HG03064 (cell line): Measurements from ENCODE around the gene DAPK1.

Source experiments
- ATAC-seq: cut with Tn5 transposase; IDR thresholded peaks from one replicate; pipeline ENCODE4 v1.9.1; 2021; ENCODE audit warnings: low read depth; ENCODE audit not compliant: unreplicated experiment

DAPK1 gene

DNA sequence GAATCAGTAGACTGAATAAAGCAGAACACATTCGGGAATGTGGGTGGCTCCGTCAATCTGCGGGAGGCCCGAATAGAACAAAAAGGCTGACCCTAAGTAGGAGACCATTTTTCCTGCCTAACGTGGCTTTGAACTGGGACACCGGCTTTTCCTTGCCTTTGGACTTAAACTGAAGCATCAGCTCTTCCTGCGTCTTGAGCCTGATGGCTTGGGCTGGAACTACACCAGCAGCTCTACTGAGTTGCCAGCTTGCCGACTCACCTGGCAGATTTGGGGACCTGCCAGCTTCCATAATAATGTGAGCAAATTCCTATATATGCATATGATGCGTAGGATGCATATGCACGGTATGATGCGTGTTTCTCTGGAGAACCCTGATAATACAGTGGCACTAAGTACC lies 111.3 kb downstream of the DAPK1 start:
- no peak for ATAC-seq

DNA sequence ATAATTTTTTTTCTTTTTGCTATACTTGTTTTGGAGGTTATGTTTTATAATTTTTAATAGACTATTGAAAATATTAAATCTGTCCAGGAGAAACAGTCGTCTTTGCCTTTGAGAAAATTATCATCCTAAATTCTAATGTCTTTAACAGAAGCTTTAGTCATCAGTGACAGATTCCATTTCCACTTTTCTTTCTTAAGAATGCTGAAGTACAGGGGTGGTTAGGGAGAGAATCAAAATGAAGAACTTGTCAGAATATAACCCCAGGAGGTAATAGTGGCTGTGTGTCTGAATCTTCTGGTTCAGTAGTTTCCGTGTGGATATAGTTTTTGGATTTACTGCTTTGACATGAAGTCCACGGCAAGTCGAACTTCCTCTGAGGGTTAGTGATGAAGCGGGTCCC lies 111.8 kb downstream of the DAPK1 start:
- no peak for ATAC-seq

DNA sequence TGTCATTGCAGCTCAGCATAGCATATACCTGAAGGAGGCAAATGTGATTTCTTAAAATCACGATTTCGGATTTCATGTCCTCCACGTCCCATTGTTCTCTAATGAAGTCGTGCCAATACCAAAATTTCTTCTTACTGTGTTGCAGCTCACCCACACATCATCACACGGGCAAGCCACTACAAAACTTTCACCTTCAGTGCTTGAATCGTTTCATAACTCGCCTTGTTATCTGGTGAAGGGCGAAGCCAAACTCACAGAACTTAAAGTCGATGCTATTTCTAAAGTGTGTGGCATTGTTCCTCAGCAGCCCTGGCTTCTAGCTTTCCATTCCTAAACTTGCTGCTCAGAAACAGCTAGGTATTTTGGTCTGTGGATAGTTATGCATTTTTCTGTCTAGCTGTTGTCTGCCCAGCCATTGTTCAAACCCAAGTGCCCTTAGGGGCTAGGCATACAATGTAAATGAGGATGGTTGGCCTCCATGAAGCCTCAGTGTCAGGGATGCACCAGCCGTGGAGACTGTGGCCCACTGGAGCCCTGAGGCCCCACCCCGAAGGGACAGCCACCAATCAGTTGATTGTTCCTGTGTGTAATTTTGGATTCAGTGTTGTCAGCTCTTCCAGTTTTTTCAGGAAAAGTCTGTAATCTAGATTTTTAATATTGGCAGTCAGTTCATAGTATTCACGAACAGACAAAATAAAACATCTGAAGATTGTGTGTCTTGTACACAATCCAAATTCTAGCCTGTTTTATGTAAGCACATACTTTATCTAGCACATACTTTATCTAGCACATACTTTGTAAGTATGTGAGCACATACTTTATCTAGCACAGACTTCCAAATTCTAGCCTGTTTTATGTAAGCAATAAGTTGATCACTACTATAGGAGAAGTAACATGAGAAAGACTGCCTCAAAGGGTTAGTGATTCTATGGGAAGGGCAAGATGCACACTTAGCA lies 112.8 kb downstream of the DAPK1 start:
- no peak for ATAC-seq

DNA sequence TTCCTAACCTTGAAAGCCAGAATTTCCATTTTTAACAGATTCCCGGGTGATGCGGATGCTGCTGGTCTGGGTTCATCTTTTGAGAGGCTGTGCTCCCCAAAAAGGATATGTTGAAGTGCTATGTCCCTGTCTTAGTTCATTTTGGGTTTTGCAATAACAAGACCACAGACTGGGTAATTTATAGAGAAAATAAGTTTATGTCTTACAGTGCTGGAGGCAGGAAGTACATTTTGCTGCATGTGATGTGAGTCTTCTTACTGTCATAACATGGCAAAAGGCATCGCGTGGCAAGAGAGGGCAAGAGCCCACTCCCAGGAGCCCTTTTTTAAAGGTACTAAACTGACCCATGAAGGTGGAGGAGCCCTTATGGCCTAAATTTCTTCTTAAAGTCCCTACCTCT lies 114.1 kb downstream of the DAPK1 start:
- no peak for ATAC-seq

DNA sequence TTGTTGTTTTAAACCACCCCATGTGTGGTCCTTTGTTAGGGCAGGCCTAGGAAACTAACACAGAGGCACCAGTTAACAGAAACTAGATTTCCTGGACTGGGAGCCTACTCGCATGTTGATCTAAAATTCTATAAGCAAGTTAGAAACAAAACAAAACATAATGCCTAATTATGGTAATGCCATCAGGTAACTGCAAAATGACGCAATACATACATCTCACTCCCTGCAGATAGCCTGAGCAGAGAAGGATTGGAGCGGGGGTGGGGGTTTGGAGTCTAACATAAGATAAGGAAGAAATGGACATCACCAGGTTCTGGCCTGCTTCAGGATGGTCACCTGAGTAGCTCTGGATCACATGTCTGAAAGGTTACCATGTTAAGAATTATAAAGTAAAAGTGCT lies 114.9 kb downstream of the DAPK1 start:
- no peak for ATAC-seq

DNA sequence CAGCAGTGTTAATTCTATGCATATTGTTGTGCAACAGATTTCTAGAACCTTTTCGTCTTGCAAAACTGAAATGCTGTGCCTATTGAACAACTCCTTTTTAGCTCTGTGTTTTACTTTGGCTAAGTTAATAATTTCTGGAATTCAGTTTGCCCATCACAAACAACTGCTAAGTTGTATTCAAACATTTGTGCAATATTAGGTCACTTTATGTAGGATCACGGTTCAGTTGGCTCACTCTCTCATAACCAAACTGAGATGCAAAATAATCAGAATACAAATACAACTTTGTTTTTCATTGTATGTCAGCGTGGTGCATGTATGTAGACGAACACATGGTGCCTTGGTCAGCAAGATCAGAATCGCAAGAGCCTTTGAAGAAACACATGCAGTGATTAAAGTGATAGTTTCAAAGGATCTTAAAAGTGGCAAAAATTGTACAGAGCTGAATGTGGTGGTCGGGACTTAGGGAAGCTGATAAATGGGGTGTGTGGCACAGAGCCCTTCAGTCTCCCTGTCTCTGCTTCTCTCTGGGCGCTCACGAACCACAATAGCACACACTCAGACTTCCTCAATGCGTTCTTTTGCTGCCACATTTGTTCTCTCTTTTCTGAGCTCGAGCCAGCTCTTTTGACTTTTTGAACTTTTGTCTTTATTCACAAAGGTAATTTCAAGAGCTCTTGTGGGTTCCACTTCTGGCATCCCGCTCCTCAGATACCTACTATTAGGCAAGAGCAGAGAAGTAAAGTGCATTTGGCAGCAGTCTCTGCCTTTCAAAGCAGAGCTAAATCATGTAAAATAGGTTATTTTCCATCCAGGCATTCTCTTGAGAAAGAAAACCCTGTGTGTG lies 115.8 kb downstream of the DAPK1 start:
- no peak for ATAC-seq

DNA sequence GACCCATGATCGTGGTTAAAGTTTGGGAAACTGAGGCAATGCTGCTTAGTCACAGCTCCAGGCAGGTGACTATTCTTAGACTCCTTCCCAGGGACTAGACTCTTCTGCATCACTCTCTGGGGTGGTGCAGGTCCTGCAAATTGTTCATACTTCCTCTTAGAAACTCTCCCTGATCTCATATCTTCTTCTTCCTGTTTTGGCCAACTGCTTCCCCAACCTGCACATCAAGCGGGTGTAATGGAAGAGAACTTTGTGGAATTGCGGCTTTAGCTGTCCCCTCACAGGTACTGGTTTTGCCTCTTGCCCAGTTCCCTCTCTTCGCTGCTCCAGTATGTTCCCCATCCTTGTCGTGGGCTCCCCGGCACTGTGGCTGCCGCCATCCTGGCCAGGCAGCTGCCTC lies 116.7 kb downstream of the DAPK1 start:
- no peak for ATAC-seq

DNA sequence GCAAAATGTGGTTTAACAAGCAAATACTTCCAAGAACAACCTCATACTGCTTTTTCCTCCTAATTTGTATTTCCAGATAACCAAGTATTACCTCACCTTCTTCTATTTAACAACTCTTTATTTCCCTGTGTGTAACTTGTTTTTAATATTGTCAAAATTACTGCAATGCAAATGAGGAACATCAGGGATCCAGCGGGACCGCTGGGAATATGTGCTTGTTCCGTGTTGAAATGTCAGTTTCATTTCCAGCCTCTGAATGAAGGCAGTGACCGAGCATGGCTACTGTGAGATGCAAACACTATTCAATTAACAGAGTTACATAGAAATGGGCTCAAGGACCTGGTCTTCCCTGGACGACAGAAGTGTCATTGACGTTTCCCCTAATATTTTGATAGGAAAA lies 117.5 kb downstream of the DAPK1 start:
- ATAC-seq, result no peak

DNA sequence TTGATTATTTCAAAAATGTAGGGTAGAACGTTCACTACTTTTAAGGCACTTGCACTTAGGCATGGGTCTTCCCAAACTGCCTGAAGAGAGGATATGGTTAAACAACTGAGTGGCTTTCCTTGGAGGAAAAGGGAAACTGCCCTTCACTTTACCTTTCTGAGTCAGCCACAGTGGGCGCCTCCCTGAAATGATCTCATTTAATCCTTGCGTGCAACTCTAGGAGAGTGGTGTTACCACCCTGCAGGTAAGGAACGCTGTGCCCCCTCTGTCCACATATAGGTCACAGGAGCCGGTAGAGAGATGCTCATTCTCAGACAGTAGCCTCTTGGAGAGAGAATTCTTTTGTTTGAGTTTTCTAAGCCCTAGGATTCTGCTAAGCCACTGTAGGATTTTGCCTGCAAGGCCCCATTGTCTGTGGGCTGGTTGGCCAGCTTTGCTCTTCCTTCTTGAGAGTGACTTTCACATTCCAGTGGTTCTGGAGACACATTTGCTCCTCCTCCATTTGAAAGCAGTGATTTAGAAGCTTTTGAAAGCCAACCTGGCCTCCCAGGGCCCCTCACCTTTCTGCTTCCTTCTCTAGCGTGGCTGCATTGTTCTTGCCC lies 118.0 kb downstream of the DAPK1 start:
- ATAC-seq, result no peak

DNA sequence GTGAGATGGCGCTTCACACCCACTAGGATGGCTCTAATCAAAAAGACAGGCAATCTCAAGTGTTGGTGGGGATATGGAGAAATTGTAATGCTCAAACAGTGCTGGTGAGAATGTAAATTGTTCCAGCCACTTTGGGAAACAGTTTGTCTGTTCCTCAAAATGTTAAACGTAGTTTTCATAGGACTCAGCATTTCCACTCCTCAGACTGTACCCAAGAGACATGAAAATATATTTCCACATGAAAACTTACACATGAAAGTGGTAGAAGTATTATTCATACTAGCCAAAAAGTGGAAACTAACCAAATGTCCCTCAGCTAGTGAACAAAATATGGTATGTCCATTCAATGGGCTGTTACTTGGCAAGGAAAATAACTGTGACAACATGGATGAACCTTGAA lies 120.6 kb downstream of the DAPK1 start:
- ATAC-seq, result no peak

DNA sequence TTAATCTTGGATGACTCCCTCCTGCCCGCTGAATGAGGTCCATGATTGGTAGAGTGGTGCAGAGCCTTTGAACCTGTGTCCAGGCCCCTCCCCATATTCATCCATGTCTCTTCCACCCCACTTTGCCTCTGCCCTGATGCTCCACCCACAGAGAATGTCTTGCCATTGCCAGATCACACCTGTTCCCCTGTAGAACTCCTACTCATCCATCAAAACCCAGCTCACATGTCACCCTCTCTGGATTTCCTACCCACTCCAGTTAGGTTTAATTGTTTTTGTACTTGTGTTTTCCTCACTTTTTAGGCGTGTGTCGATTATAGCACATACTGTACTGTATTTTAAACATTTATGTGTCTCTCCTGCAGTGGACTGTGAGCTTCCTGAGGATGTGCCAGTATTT lies 121.3 kb downstream of the DAPK1 start:
- ATAC-seq, result no peak

DNA sequence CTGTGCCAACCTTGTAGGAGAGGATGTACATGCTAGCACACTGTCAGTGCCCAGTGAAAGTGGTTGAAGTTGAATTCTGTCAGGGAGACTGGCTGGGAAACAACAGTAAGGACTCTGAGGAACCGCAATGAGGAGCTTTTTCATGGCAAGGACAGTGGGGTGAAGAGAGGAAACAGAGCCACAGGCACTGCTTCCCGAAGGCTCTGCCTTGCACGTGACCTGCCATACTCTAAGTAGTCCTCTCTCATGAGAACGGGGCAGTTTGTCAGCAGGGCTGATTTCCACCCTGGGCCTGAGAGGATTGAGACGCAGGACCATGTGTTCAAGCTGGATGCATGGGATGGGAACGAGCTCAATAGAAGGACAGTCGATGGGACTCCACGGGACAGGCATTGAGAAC lies 121.7 kb downstream of the DAPK1 start:
- ATAC-seq, result no peak

DNA sequence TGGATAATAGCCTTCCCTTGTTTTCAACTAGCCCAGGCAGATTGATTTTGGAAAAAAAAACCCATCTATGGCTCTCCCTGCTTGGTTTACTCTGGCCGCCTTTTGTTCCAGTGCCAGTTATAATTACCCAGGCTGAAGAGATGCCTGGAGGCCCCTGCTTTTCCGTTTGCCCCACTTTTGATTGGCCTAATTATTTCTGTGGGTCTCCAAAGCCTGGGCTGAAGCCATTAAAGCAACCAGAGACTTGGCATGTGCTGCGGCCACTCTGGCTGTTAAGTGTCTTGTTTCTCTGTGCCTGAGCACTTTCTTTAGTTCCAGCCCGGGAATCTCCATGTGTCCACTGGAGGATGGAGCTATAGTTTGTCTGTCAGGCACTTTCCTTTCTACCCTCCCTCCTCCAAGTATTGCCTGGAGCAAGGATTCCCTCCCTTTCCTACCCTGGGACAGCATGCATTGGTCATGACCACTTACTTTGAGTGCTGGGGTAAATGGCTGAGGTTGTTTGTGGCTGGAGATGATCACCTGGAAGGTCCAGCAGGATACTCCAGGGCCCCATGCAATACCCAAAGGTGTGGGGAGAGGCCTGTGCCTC lies 123.2 kb downstream of the DAPK1 start:
- ATAC-seq, result no peak

DNA sequence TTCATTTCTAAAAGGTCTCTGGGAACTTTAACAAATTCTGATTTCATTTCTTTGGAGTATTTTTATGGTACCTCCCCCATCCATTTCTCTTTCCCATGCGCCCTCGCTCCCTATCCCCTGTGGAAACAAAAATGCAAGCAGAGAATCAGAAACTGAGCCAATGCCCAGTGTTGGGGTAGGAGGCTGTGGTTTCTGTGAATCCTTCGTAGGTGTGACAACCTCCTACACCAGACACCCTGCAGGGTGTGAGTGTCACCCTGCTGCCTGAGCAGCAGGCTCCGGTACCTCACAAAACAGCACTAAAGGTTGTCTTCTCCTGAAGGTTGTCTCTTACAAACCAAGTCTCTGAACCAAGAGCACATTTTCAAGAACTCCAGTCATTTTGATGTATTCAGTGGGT lies 124.4 kb downstream of the DAPK1 start:
- no peak for ATAC-seq

DNA sequence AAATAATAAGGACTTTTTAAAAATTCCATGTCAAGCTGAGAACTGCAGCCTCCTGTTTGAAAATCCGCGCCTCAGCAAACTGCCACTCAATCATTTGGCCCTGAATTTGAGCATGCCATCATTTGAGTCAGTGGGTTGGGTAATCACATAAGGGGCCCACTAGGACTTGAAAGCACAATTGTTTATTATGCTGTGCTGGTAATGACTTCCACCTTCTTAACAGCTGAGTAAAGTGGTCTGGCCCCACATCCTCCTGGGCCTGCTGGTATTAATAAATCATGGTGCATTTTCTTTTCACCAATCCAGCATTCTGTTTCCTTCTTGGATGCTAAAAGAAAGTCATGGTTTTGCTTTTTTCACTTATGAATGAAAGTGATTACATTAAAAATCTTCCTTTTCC lies 125.3 kb downstream of the DAPK1 start:
- no peak for ATAC-seq

DNA sequence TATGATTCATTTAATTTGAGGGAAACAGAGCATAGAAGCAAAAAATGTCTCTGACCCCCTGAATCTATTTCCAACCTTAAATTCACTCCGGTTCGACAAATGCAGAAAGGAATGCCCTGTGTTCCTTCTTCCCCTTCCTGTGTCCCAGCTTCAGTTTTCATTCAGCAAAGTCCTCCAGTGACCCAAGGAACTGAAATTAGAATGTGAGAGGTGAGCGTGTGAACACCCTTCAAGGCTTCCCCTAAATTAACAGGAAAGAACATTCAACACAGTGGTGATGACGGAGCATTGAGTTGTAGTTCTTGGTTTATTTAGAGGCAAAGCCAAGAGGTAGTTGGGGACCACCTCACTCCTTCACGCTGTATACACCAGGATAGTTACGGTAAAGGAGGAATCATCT lies 130.7 kb downstream of the DAPK1 start:
- no peak for ATAC-seq

DNA sequence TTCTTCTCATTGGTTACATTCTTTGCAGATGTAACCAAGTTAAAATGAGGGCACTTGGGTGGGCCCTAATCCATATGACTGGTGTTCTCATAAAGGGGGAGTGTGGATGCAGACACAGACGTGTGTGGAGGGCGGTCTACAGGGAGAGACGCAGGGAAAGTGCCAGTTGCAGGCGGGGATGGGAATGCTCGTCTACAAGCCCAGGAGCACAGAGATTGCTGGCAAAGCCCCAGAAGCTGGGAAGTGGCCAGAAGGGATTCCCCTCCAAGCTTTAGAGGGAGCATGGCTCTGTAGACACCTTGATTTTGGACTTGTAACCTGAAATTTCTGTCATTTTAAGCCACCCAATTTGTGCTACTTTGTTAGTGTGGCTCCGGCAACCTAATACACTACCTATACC lies 131.4 kb downstream of the DAPK1 start:
- ATAC-seq, result no peak

DNA sequence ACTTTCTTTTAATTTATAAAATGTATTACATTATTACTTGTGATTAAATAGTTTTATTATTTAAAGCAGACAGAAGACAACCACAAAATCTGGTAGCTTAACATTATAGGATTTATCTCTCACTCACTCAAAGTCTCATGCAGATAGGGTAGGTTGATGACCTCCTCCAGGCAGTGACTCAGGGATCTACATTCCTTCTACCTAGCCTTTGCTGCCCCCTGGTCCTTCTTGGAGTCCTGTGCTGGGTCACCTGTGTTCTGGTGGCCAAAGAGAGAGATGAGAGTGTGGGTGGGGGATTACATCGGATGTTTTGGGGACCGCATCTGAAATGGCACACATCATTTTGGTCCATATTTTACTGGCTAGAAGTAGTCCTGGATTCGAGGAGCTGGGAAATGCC lies 132.6 kb downstream of the DAPK1 start:
- no peak for ATAC-seq

DNA sequence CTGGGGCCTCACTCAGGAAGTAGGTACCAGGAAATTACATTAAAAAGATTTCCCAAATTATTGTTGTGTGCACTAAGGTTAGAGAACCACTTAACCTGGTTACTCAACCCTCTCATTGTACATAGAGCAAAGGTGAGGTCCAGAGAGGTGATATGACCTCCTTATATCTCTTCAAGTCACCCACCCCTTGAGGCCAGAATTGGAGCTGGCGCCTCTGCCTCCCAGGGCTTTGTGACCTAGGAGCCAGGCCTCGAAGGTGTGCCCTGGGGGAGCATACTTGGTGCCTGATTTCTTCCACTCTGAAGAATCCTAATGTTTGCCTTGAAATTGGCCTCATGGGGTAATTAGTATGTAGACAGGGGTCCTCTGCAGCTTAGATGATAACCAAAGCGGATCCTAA lies 133.2 kb downstream of the DAPK1 start:
- ATAC-seq, result no peak

DNA sequence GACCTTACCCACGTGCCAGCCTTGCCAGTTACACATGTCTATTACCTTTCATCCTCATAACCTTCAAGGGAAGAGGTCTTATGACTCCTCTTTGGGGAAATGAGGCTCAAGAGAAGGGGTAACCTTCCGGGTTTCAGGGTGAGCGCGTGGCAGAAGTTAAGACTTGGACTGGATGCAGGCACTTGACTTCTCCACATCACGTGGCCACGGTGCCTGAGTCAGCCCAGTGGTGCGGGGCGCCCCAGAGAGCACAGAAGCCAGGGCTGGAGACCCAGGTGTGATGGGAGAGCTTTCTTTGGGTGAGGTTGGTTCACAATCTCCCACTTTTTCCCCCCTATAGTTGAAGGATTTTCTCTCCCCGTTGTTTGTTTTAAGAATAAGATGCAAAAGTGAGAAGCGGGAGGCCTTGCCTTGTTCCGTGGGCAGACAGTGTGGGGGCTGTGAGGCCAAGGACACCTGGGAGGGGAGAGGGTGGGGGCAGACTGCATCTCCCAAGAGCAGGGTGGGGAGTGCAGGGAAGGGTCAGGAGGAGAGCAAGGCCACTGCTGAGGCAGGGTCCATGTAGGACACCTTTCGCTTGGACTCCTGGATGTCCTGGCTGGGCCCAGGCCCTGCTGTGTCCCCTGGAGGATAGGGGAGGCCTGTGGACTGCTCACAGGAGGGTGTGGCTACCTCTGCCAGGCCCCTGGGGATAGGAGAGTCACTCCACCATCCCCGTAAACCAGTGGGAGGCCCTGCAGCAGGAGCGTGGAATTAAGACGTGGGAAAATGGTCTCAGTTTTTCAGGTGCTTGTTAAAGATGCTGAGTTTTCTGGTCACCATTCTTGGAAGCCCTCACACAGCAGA lies 138.2 kb downstream of the DAPK1 start:
- no peak for ATAC-seq
